LNCAP (cell line): ENCODE results near the gene MSRB3.

Experiments used
- CTCF ChIP-seq: fragments of 450-650 bp; IDR thresholded peaks from 2 replicates; pipeline ENCODE4 v1.5.1; 2017; ENCODE audit warnings: mild to moderate bottlenecking

Gene MSRB3

GRCh38 chr12:65257986-65258385, 20.5 kb upstream of the MSRB3 start:
- no peak for TF ChIP-seq CTCF

- no peak for TF ChIP-seq CTCF
These were observed 19.0 kb upstream of the MSRB3 start for GRCh38 chr12:65259501-65259900.

- no peak for TF ChIP-seq CTCF
These were observed 14.7 kb upstream of the MSRB3 start for GRCh38 chr12:65263777-65264176.

- TF ChIP-seq CTCF: no peak
These were observed 12.1 kb upstream of the MSRB3 start for GRCh38 chr12:65266408-65266807.

- no peak for TF ChIP-seq CTCF
These were observed 8.9 kb upstream of the MSRB3 start for GRCh38 chr12:65269603-65270002.

GRCh38 chr12:65274602-65275272, 3.7 kb upstream of the MSRB3 start:
- no peak for TF ChIP-seq CTCF

GRCh38 chr12:65275627-65276026, 2.9 kb upstream of the MSRB3 start:
- no peak for TF ChIP-seq CTCF
